Glomerular visceral epithelial cell (primary cell): ENCODE measurements around the gene MRPS9.
A peak's percentile ranks its signal among the peaks of the same experiment; 100 is the strongest.

Experiments
- DNase-seq: peaks from one replicate; pipeline ENCODE4 v3.0.0-alpha.2; 2016; ENCODE audit errors: extremely low spot score

The MRPS9 gene

DNA sequence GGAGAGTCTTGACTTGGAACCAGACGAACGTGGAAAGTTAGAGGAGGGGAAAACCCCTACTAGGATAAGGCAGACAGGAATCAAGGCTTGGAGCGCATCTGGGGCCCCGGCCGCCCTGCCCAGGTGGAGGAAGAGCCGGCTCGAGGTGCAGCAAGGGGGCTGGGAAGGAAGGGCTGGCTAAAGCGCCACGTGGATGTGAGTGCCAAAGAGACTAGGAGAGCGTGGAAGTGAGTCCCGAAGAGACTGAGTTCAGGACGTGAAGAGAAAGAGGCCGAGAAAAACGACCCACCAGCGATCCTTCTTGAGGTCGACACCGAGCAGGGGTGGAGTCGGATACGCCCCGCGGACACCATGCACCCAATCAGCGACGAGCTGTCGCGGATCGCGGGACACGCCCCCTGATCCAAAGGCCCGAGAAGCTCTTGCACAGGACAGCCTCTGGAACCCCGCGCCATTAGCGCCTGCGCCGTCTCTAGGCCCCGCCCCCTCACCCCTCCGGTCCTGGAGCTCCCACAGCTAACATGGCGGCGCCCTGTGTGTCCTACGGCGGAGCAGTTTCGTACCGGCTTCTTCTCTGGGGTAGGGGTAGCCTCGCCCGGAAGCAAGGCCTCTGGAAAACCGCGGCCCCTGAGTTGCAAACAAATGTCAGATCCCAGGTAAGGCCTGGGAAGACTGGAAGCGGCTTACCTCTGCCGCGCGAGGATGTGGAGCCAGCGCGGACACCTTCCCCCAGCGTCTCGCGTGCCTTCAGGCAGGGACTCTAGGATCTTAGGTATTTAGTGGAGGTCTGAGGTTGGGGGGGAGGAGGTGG lies at the start of gene MRPS9:
TSS of gene MRPS9 (plus strand) at position 498 of the 811 bp plus-strand sequence. CDS start at position 522, 24 bp downstream.
- peak; percentile 99 for DNase-seq

DNA sequence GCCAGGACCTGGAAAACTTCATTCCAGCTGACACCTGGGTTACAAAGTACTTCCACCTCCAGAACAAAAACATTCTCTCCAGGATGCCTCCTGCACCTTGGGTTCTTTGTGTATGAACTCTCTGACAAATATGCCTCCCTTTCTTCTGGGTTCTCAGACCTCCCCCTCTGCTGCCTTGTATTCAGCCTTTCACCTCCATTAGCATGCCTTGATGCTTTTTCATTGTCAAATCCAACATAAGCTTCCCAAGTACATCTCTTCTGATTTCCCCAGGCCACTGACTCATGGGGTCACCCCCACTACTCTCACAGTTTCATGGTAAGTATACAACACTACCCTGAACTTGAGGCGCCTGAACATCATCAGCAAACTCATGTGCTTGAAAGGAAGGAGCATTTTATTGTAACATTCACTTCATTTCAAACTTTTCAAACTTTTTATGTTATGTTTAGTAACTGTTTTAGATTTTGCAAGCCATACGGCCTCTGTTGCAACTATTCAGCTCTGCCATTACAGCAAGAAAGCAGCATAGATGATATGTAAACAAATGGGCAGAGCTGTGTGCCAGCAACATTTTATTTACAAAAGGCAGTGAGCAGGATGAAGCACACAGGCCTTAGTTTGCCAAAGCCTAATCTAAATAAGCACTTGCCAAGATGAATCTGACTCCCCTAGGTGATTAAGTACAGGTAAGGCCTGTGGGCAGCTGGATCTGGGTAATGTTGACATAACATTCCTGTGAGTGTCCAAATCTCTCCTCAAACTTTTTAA lies 32.5 kb upstream of the MRPS9 start:
- DNase-seq, result no peak

DNA sequence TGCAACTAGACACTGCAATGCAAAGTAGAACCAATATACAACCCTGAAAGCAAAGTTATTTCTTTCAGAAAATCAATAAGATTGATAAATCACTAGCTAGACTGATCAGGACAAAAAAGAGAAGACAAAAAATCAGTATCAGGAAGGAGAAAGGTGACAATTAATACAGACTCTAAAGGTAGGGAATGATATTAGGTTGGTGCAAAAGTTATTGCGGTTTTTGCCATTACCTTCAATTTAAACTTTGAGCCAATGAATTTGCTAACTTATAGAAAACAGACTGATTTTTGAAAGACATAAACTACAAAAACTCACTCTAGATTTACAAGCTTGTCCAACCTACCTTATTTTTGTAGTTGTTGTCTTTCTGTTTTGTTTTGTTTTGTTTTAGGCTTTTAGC lies 30.5 kb upstream of the MRPS9 start:
- no peak for DNase-seq

DNA sequence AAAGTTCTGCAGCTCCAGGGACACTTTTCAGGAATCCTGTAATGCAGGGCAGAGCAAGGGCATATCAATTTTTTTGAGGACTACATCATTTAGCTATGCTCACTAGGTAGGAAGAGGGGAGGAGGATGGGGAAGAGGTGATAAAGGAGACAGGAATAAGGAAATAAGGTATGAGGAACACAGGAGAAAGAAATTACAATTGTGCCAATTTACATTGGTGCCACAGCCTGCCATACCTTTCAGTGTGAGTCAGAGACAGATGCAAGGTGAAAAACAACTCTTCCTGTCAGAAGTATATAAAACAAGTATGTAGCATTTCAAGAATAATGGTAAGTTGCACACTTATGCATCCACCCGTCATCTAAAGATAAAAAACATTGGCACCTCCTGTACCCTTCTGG lies 5.4 kb upstream of the MRPS9 start:
- no peak for DNase-seq

DNA sequence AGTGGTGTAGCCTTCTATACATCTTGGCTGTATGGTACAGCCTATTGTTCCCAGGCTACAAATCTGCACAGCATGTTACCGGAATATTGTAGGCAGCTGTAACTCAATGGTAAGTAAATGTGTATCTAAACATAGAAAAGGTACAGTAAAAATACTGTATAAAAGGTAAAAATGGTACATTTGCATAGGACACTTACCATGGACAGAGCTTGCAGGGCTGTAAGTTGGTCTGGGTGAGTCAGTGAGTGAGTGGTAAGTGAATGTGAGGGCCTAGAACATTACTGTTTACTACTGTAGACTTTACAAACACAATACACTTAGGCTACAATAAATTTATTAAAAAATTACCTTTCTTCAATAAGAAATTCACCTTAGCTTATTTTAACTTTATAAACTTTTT lies 3.7 kb upstream of the MRPS9 start:
- DNase-seq, result no peak

DNA sequence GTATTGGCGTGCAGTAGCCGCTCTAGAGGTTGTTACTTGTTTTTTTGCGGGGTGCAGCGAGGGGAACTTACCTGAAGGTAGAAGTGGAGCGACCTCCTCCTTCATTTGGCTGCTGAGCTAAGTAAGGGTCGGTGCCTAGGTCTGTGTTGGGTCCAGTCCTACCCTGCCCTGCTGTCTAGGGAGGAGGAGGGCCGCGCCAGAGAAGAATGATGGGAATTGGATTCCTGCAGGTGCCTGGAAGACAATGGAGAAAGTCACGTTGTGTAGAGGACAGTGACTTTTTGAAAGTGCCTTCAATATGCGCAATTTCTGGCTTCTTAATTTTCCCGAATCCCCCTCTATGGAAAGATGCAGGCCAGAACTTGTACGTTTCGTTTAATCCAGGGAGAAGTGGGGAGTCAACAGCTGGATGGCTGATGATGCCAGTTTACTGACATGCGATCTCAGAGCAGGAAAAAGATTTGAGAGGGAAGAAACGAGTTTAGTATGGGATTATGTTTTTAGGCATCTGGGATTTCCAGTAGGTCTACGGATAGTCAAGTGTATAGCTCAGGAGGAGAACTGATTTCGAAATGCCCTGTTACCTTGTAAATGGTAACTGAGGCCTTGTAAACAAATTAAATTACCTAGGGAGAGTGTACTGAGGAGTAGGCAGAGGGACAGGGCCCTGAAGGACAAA lies 653 bp downstream of the MRPS9 start:
- DNase-seq, result peak; percentile 11

DNA sequence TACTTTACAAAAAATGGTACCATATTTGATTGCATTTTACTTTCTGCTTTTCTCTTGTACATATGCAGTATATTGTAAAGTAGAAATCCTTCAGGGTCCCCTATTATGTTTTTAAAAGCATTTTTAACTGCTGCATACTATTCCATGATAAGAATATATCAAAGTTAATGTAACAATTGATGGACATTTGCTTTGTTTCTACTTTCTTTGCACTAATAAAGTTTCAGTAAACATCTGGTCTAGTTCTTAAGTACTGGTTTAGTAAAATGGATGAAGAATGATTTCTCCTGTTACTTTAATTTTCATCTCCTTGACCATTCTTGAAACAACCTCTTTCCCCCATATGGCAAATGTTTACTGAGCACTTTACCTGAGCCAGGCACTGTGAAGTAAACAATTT lies 1.7 kb downstream of the MRPS9 start:
- no peak for DNase-seq

DNA sequence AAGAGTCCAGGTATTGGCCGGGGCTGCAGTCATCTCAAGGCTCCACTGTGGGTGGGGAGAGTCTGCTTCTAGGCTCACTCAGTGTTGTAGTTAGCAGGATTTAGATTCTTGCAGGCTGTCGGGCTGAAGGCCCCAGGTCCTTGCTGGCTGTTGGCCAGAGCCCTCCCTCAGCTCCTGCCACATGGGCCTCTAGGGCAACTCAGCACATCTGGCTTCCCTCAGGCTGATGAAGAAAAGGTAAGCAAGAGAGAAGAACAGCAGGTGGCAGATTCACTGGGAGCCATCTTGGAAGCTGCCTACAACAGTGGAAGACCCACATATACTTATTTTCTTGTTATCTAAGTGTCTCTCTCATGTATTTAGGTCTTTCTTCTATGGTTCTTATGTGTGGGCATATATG lies 4.3 kb downstream of the MRPS9 start:
- no peak for DNase-seq

DNA sequence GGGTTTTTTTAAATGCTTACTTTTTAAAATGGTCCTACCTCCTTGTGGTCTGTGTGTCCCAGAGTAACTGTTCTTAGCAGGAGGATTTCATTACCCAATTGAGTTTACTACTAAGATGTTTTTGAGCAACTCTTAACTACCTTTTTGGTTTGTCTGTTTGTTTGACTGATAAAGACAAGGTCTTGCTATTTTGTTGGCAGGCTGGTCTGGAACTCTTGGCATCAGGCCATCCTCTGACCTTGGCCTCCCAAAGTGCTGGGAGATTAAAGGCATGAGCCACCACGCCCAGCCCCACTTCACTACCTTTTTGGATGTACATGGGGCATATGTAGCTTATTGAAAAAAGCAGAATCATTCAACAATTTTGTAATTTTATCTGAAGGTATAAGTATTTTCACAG lies 14.9 kb downstream of the MRPS9 start:
- DNase-seq, result no peak

DNA sequence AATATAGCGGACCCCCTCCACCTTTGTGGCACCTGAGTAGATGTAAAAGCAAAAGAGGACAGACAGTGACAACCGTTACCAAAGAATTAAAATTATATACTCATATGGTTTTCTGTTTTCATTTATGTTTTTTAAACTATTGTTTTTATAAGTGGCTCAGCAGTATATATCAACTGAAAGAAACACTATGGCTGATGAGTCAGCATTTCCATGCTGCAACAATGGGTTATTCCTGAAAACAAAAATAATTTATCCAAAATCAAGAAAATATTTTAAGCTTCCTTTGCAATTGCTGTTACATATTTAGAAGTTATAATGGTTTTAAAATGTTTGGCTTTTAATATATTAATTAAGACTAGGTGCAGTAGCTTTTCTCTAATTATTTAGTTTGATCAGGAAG lies 17.7 kb downstream of the MRPS9 start:
- DNase-seq, result no peak

DNA sequence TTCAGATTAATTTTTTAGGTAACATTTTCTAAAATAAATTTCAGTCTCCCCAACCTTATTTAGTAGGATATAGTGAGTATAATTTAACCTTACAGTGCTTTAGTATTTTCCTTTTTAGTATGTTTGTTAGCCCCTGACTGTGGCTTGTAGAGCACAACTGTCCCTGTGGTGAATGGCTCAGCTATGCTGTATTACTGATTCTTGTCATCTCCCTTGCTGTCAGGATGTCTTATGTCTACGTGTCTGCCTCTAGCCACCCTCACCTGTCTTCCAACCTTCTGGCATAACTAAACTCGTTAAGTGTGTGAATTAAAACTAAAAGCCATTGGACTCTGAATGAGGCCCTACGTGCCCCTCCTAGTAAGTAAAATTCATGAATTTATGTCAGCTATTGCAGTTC lies 18.4 kb downstream of the MRPS9 start:
- DNase-seq, result no peak

DNA sequence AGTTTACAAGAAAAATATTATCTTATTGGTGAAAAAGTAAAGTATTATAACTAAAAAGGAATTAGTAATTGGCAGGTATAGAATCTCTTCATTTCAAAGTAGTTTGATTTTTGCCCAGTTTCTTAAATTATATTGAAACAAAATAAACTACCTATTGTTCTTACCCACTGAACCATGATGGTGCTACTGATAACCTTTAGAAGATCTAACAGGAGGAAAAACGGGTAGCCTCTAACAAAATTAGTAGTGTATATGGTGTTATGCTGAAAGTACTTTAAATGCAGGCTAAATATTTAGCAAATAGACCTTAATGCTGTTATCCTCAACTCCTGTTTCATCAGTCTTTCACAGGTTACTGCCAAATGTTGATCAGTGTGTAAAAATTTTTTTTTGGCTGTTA lies 19.1 kb downstream of the MRPS9 start:
- no peak for DNase-seq

DNA sequence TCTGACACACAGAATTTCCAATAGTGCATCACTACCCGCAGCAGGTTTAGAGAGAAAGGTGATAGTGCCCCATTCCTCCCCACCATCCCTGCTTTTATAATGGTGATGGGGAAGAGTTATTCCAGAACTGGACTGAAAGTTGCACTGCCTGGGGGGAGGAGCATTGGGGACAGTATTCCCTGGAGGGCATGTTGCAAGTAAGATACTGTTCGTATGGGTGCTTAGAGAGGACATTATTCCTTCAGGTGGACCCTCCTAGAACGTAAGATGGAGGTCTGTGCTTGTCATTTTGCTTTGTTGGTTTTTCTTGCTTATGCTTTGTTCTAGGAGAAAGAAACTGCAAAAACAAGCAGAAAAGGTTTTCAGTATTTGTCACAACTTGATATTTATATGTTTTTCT lies 23.7 kb downstream of the MRPS9 start:
- no peak for DNase-seq

DNA sequence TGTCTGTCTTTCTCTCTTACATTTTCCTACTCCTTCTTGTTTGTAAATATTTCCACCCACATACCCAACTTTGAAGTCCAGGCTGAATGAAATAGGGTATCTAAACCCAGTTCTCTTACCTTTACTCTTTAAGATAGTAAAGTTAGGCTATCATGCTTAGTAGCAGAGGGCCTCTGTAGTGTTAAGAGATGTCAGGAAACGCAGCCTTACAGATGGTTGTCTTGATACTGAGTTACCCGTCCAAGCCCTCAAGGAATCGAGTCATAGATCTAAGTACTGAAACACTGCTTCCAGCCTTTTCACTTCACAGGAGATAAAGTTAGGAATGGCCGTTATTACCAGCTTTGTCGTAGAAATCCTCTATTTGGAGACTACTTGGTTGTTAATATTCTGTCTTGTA lies 24.3 kb downstream of the MRPS9 start:
- DNase-seq, result no peak

DNA sequence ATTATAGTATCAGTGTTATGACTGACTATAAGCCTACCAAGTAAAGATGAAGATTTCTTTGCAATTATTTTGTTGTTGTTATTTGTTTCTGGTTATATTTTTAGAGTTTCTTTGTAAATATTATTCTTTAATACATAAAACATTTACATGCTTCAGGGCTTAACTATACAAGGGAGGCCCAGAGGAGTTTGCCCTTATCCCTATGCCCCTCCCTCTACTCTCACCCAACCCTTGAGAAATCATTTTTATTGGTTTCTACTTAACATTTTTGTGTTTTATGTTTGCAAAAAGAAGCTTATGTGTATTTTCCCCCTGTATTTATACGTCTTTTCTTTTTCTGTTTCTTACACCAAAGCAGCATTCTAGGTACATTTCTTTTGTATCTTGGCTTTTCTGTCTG lies 30.5 kb downstream of the MRPS9 start:
- DNase-seq, result no peak

DNA sequence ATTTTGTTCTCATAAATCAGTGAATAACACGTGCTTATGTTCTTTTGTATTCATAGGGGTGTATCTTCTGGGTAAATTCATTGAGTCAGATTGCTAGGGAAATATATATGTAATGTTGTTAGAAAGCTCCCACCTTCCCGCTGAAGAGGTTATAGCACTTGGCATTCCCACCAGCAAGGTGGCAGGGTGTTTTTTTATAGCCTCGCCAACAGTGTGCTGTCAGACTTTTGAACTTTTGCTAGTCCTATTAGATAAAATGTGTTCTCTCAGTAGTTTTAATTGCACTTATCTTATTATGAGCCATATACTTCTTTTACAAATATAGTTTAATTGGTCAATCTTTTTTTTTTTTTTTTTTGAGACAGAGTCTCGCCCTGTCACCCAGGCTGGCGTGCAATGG lies 31.0 kb downstream of the MRPS9 start:
- no peak for DNase-seq

DNA sequence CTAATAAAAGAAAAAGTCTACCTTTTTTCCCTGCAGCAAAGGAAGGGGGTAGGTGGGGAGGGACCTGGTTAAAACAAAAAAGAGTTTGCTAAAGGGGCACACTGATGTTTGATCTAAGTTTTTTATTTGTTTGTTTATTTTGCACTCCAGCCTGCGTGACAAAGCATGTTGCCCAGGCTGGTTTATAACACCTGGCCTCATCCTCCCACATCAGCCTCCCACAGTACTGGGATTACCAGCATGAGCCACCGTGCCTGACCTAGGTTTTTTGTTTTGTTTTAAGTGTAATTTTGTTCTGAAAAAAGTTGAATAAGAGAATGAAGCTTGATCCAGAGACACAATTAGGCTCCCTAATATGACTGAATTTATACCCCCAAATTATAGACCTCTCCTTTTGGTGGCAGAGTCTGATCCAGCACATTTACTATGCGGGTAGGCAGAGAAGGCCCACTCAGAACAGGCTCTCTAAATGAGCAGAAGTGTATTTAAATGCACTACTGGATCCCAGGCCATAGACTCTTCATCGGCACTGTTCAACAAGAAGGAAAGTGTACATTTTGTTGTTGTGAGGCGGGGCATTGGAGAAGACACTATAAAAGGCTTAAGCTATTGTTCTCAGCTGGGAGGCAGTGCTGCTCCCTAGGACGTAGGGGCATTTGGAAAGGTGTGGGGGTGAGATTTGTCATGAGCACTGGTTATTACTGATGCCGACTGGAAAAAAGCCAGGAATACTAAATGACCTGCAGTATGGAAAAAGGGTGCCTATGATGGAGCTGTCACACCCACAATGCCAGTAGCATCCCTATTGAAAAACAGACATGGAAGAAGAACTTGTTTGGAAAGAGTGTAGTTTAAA lies 32.4 kb downstream of the MRPS9 start:
- DNase-seq, result no peak

DNA sequence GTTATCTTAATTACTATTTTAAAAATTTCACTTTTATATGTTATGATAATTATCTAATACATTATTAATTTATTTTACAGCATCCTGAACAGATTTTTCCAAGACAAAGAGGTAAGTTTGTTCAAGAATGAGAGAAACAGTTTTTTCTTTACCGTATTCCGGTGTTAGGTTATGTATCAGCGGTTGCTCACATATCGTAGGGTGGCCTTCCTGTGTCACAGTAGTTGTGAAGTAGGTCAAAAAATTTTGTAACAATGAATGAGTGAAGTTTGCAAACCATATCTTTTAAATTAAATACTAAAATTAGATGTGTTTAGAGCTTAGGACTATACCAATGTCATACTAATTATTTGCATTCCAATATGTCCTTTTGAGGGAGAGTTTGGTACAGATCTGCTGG lies 33.5 kb downstream of the MRPS9 start:
- no peak for DNase-seq

DNA sequence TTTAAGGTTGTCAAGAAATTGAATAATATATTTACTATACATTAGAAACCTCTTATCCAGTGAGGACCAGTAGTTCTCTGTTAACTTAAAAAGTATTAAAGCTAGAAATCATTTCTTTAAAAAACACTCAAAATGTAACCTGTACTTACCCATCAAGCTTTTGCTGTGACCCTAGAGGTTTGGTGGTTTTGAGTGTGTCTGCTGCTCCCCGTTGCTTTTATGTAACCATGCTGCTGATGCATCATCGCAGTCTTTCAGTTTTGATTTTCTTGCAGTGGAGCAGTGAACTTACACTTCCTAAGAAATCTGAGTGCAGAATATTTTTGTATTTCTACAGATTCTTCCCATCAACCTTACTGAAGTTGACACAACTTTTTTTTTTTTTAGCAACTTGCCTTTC lies 34.2 kb downstream of the MRPS9 start:
- no peak for DNase-seq

DNA sequence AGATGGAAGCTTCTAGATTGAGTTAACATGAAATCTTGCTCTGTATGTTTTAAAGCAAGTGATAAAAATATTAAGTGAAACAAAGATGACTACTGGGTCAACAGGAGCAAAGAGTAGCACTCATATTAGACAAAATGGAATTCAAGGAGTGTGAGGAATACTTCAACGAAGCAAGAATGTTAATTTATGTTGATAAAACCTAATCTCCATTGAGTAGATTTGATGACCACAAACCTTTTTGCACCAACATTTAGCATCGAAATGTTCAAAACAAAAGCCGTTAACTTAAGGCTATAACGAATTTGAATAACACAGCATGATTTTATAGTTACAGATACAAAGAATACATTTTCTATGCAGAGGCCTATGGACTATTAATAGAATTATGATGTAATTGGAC lies 35.7 kb downstream of the MRPS9 start:
- no peak for DNase-seq

DNA sequence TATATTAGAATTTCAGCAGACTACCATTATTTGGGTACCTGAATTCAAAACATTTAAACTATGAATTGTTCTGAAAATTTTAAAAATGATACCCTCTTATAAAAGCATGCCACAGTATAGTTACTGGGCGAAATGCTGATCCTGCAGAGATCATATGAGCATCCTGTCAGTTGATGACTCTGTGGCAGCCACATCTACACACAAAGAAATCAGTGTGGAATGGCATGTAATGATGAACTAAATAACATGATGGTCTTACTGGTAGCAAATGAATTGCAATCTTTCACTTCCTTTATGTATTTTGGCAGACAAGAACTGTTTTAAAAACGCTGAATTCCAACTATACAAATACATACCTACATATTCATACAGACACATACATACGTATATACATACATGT lies 38.3 kb downstream of the MRPS9 start:
- DNase-seq, result no peak
